ENCODE data around the gene PBX3.

- TF ChIP-seq CTCF (conservative IDR thresholded peaks at IDR 0.05) (no peak), ZFX (IDR thresholded peaks at IDR 0.05) (no peak)
These were observed 166.4 kb downstream of the PBX3 start for GRCh38 chr9:125913551-125913950.

Data from C4-2B (cell line).